HepG2 (cell line): Measurements from ENCODE around the gene ZNF488. TPM values are rescaled to one million over a fixed set of nuclear protein-coding genes. Genes with fewer than 3 reads are reported as not detected.

Experiments
- ATAC-seq: fragments of 200-7000 bp; cut with Tn5 transposase; 3 replicates; pipeline ENCODE4 v1.9.1; 2020; ENCODE audit warnings: mild to moderate bottlenecking, moderate library complexity
- BruUV-seq: library from RNA; stranded (reverse); fragments of 400-500 nt; replicated peaks from 2 replicates; lab custom pipeline; 2021; lab: Mats Ljungman, UMichigan
- CTCF ChIA-PET: fragments of 300-600 bp; formaldehyde crosslinking; extraction: SDS; loops from one replicate; lab custom pipeline; 2021; ENCODE audit warnings: low total read pairs, inconsistent platforms, low intra/inter-chr PET ratio; lab: Yijun Ruan, JAX
- POLR2A ChIA-PET: fragments of 350-600 bp; sonication (Branson Sonifier 250); formaldehyde crosslinking; loops from one replicate; lab custom pipeline; 2020; ENCODE audit warnings: antibody characterized with exemption, inconsistent platforms; lab: Yijun Ruan, JAX
- DNase-seq: peaks from one replicate; pipeline ENCODE4 v3.0.0-alpha.2; 2015; ENCODE audit warnings: low spot score
- FAIRE-seq: peaks from 3 replicates; lab custom pipeline; 2011; peaks lifted over from hg19 to GRCh38; lab: Jason Lieb, UNC
- H2AFZ ChIP-seq: one replicate; pipeline ENCODE4 v1.6.1; 2011; ENCODE audit warnings: low read length, inconsistent platforms
- H3K27ac ChIP-seq: fragments of 300-600 bp; 3 replicates; pipeline ENCODE4 v1.8.0; 2011; ENCODE audit warnings: mixed run types, mild to moderate bottlenecking, mixed read lengths, low read length, inconsistent platforms; ENCODE audit not compliant: insufficient read depth; ENCODE audit errors: extremely low read length
- H3K27me3 ChIP-seq, 2 experiments: fragments of 200-600 bp in 1 of 2; 2 replicates in 1 of 2; 3 replicates in 1 of 2; pipeline versions ENCODE4 v1.6.0 to v1.8.0; 2011; ENCODE audit warnings: low read length in 2 of 2, mild to moderate bottlenecking in 2 of 2, moderate library complexity in 2 of 2, inconsistent platforms in 1 of 2; ENCODE audit not compliant: insufficient read depth in 2 of 2, control insufficient read depth in 1 of 2
- H3K36me3 ChIP-seq, 2 experiments: fragments of 200-600 bp in 1 of 2; replicated peaks in 1 of 2; 2 replicates in 1 of 2; 3 replicates in 1 of 2; pipeline versions ENCODE4 v1.5.1 to v1.8.0; 2011; ENCODE audit warnings: low read length in 2 of 2, inconsistent platforms in 1 of 2; ENCODE audit not compliant: insufficient read depth in 2 of 2, control insufficient read depth in 1 of 2
- H3K4me1 ChIP-seq: 2 replicates; pipeline ENCODE4 v1.5.1; 2012; ENCODE audit warnings: low read length, inconsistent platforms; ENCODE audit not compliant: insufficient read depth
- H3K4me2 ChIP-seq: 2 replicates; pipeline ENCODE4 v1.6.0; 2011; ENCODE audit warnings: low read depth, low read length, inconsistent platforms
- H3K4me3 ChIP-seq, 3 experiments: fragments of 200-600 bp in 1 of 3; sonication (generic), shearing (Covaris generic) in 1 of 3; replicated peaks in 1 of 3; 2 replicates each; pipeline ENCODE4 v1.5.1; 2011 to 2016; ENCODE audit warnings: low read length in 3 of 3, inconsistent platforms in 2 of 3, low read depth in 2 of 3, mild to moderate bottlenecking in 2 of 3, control low read depth in 1 of 3, mixed read lengths in 1 of 3; ENCODE audit not compliant: insufficient read depth in 1 of 3
- H3K79me2 ChIP-seq: one replicate; pipeline ENCODE4 v1.6.1; 2011; ENCODE audit warnings: low read length, inconsistent platforms; ENCODE audit not compliant: insufficient read depth
- H3K9ac ChIP-seq: 2 replicates; pipeline ENCODE4 v1.6.0; 2011; ENCODE audit warnings: mild to moderate bottlenecking, low read depth, low read length, inconsistent platforms; ENCODE audit not compliant: insufficient read depth
- H3K9me3 ChIP-seq: 2 replicates; pipeline ENCODE4 v1.5.1; 2012; ENCODE audit warnings: mild to moderate bottlenecking, low read length
- H4K20me1 ChIP-seq: 2 replicates; pipeline ENCODE4 v1.6.0; 2011; ENCODE audit warnings: inconsistent platforms, mild to moderate bottlenecking, low read length, moderate library complexity; ENCODE audit not compliant: insufficient read depth
- DR1 ChIP-seq: sonication (generic); formaldehyde crosslinking; IDR thresholded peaks from 2 replicates; pipeline ENCODE4 v1.8.0; 2021; ENCODE audit warnings: mild to moderate bottlenecking, missing genetic modification reagents, inconsistent platforms
- EEA1 ChIP-seq: sonication (generic); formaldehyde crosslinking; IDR thresholded peaks from 2 replicates; pipeline ENCODE4 v1.5.1; 2020; ENCODE audit warnings: mild to moderate bottlenecking, missing genetic modification reagents, borderline replicate concordance
- EHMT2 ChIP-seq: fragments of 200-600 bp; sonication (generic); IDR thresholded peaks from 2 replicates; pipeline ENCODE4 v1.7.0; 2017; ENCODE audit warnings: antibody characterized with exemption, low read depth, low read length, borderline replicate concordance
- GPN1 ChIP-seq: sonication (generic); formaldehyde crosslinking; IDR thresholded peaks from 2 replicates; pipeline ENCODE4 v1.5.1; 2020; ENCODE audit warnings: missing genetic modification reagents, borderline replicate concordance
- JUN ChIP-seq: sonication (generic); formaldehyde crosslinking; IDR thresholded peaks from 2 replicates; pipeline ENCODE4 v1.4.0; 2020; ENCODE audit warnings: mild to moderate bottlenecking, missing genetic modification reagents
- NPAS2 ChIP-seq: sonication (generic); formaldehyde crosslinking; IDR thresholded peaks from 2 replicates; pipeline ENCODE4 v1.8.0; 2022; ENCODE audit warnings: mild to moderate bottlenecking, missing genetic modification reagents, borderline replicate concordance
- PHF20 ChIP-seq: sonication (generic); formaldehyde crosslinking; IDR thresholded peaks from 2 replicates; pipeline ENCODE4 v1.5.0; 2020; ENCODE audit warnings: mild to moderate bottlenecking, missing genetic modification reagents
- PHF5A ChIP-seq: IDR thresholded peaks from one replicate; pipeline ENCODE4 v1.6.1; 2018; ENCODE audit warnings: low read depth, missing genetic modification reagents; ENCODE audit not compliant: unreplicated experiment
- RBM39 ChIP-seq: fragments of 200-400 bp; formaldehyde crosslinking; IDR thresholded peaks from one replicate; pipeline ENCODE4 v1.6.1; 2018; ENCODE audit warnings: antibody characterized with exemption, mild to moderate bottlenecking, low read depth, low read length; ENCODE audit not compliant: poor library complexity, severe bottlenecking
- SALL1 ChIP-seq: sonication (generic); formaldehyde crosslinking; IDR thresholded peaks from 2 replicates; pipeline ENCODE4 v1.8.0; 2022; ENCODE audit warnings: mild to moderate bottlenecking, missing genetic modification reagents
- SP2 ChIP-seq: sonication (generic); formaldehyde crosslinking; IDR thresholded peaks from 2 replicates; pipeline ENCODE4 v1.5.1; 2020; ENCODE audit warnings: mild to moderate bottlenecking, missing genetic modification reagents
- ZFP36L1 ChIP-seq: sonication (generic); formaldehyde crosslinking; IDR thresholded peaks from 2 replicates; pipeline ENCODE4 v1.8.0; 2022; ENCODE audit warnings: mild to moderate bottlenecking, missing genetic modification reagents, moderate library complexity
- ZKSCAN1 ChIP-seq: fragments of 150-350 bp; IDR thresholded peaks from 2 replicates; pipeline ENCODE4 v1.6.1; 2014; ENCODE audit warnings: low read length
- ZNF441 ChIP-seq: sonication (generic); formaldehyde crosslinking; IDR thresholded peaks from 2 replicates; pipeline ENCODE4 v1.7.0; 2021; ENCODE audit warnings: missing genetic modification reagents, borderline replicate concordance
- ZNF672 ChIP-seq: sonication (generic); formaldehyde crosslinking; IDR thresholded peaks from 2 replicates; pipeline ENCODE4 v1.8.1; 2022; ENCODE audit warnings: missing genetic modification reagents
- ZNF891 ChIP-seq: sonication (generic); formaldehyde crosslinking; IDR thresholded peaks from 2 replicates; pipeline ENCODE4 v1.5.0; 2020; ENCODE audit warnings: mild to moderate bottlenecking, missing genetic modification reagents
- ZSCAN25 ChIP-seq: sonication (generic); formaldehyde crosslinking; IDR thresholded peaks from 2 replicates; pipeline ENCODE4 v1.8.0; 2022; ENCODE audit warnings: mild to moderate bottlenecking, missing genetic modification reagents
- WGBS: methylation state at CpG from one replicate; pipeline ENCODE4 v1.1.6; 2017; ENCODE audit warnings: low lambda C conversion rate; 5-methylcytosine and 5-hydroxymethylcytosine counted together
- in situ Hi-C: cut with HindIII; loops from 2 replicates; pipeline ENCODE4 v1.10.0; 2017; ENCODE audit warnings: low pct_unique_long_range_greater_than_20kb; ENCODE audit not compliant: extremely low pct_ligation_motif_present
- intact Hi-C: fragments of 100-400 bp; cut with micrococcal nuclease; formaldehyde crosslinking; loops from one replicate; pipeline ENCODE4 v1.10.0; 2022; ENCODE audit not compliant: unreplicated experiment
- polyA plus RNA-seq, 8 experiments: library from polyadenylated mRNA; depleted of rRNA in 3 of 8; stranded (reverse) in 7 of 8; unstranded in 1 of 8; fragments of >200 nt; fragmentation: Illumina TruSeq in 4 of 8; extraction: Trizol in 4 of 8; gene quantifications; 2 replicates each; pipeline versions ENCODE4 v1.2.1 to v1.2.3, GENCODE V29; 2011 to 2016; ENCODE audit warnings: low read depth in 4 of 8, missing spikeins in 1 of 8, mixed read lengths in 1 of 8; ENCODE audit not compliant: insufficient read depth in 1 of 8
- total RNA-seq, 5 experiments: library from RNA; depleted of rRNA; stranded (reverse); fragments of >200 nt; fragmentation: Illumina TruSeq; extraction: Trizol; gene quantifications; 2 replicates each; pipeline ENCODE4 v1.2.3, GENCODE V29; 2016; ENCODE audit warnings: low read depth in 1 of 5
- TF ChIP-seq, protein P1 (sequence below): sonication (generic); formaldehyde crosslinking; IDR thresholded peaks from 2 replicates; pipeline ENCODE4 v1.8.0; 2022; ENCODE audit warnings: low read depth, missing genetic modification reagents
- TF ChIP-seq, protein P2 (sequence below): IDR thresholded peaks from 2 replicates; pipeline ENCODE4 v1.6.1; 2016; ENCODE audit warnings: low read depth, missing genetic modification reagents, missing compliant biosample characterization

Gene ZNF488
- total and polyA plus RNA-seq, 2 of the 13 experiments (the other 11 are each of a cell fraction or from before 2014, with no cell fraction given), result 0.13 to 0.15 TPM

DNA sequence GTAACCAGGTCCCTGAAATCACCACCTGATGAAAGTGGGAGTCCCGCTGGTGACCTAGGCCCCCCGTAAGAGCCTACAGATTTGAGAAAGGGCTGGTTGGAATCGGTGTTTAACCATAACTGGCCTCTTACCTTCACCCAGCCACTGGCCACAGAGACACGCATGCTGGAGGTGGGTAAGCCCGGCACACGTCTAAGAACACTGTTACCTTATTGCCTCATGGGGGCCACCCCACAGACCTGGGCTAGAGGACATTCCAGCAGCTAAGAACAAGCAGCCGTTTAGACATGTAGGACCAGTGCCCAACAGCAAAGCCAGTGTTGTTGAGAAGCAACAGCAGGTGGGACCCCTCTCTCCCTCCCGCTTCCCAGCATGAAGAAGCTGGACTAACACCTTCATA, 64.3 kb downstream of the ZNF488 start:
- no peak for DNase-seq
- no peak overlapping the region for H3K27ac ChIP-seq
- H3K27me3 ChIP-seq, result peaks cover 0 to 8% of the 10 kb centered on the region in 2 experiments; a peak in 2 of 5 replicates
- in situ Hi-C loops, result no loop called here
- WGBS, result 17% methylated on average over 3 of the region's 8 CpGs
- TF ChIP-seq GPN1 (CRISPR knock-in tag), result no peak
- no peak for TF ChIP-seq ZSCAN25 (CRISPR knock-in tag)
- no peak for TF ChIP-seq ZNF441
- no peak for TF ChIP-seq ZNF672 (CRISPR knock-in tag)
- no peak for TF ChIP-seq ZFP36L1 (CRISPR knock-in tag)
- TF ChIP-seq EEA1 (CRISPR knock-in tag), result no peak
- no peak for TF ChIP-seq EHMT2
- TF ChIP-seq, protein P1, sequence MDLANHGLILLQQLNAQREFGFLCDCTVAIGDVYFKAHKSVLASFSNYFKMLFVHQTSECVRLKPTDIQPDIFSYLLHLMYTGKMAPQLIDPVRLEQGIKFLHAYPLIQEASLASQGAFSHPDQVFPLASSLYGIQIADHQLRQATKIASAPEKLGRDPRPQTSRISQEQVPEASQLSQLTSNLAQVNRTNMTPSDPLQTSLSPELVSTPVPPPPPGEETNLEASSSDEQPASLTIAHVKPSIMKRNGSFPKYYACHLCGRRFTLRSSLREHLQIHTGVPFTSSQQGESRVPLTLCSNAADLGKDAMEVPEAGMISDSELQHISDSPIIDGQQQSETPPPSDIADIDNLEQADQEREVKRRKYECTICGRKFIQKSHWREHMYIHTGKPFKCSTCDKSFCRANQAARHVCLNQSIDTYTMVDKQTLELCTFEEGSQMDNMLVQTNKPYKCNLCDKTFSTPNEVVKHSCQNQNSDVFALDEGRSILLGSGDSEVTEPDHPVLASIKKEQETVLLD (CRISPR knock-in tag), result no peak
- TF ChIP-seq PHF5A (CRISPR knock-in tag), result no peak
- TF ChIP-seq, protein P2, sequence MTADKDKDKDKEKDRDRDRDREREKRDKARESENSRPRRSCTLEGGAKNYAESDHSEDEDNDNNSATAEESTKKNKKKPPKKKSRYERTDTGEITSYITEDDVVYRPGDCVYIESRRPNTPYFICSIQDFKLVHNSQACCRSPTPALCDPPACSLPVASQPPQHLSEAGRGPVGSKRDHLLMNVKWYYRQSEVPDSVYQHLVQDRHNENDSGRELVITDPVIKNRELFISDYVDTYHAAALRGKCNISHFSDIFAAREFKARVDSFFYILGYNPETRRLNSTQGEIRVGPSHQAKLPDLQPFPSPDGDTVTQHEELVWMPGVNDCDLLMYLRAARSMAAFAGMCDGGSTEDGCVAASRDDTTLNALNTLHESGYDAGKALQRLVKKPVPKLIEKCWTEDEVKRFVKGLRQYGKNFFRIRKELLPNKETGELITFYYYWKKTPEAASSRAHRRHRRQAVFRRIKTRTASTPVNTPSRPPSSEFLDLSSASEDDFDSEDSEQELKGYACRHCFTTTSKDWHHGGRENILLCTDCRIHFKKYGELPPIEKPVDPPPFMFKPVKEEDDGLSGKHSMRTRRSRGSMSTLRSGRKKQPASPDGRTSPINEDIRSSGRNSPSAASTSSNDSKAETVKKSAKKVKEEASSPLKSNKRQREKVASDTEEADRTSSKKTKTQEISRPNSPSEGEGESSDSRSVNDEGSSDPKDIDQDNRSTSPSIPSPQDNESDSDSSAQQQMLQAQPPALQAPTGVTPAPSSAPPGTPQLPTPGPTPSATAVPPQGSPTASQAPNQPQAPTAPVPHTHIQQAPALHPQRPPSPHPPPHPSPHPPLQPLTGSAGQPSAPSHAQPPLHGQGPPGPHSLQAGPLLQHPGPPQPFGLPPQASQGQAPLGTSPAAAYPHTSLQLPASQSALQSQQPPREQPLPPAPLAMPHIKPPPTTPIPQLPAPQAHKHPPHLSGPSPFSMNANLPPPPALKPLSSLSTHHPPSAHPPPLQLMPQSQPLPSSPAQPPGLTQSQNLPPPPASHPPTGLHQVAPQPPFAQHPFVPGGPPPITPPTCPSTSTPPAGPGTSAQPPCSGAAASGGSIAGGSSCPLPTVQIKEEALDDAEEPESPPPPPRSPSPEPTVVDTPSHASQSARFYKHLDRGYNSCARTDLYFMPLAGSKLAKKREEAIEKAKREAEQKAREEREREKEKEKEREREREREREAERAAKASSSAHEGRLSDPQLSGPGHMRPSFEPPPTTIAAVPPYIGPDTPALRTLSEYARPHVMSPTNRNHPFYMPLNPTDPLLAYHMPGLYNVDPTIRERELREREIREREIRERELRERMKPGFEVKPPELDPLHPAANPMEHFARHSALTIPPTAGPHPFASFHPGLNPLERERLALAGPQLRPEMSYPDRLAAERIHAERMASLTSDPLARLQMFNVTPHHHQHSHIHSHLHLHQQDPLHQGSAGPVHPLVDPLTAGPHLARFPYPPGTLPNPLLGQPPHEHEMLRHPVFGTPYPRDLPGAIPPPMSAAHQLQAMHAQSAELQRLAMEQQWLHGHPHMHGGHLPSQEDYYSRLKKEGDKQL (CRISPR knock-in tag), result no peak
- no peak for TF ChIP-seq JUN (CRISPR knock-in tag)
- TF ChIP-seq PHF20, result no peak
- no peak for TF ChIP-seq SALL1
- no peak for TF ChIP-seq DR1
- no peak for TF ChIP-seq ZNF891
- TF ChIP-seq SP2 (CRISPR knock-in tag), result no peak
- no peak for TF ChIP-seq RBM39
- TF ChIP-seq NPAS2 (CRISPR knock-in tag), result no peak
- no peak for TF ChIP-seq ZKSCAN1
- no peaks in the 10 kb centered on the region for H3K36me3 ChIP-seq
- ChIA-PET CTCF (no interaction called here), POLR2A (no interaction called here)
- H2AFZ ChIP-seq, result no peak overlapping the region
- ATAC-seq, result no peak
- no peaks in the 10 kb centered on the region for H3K79me2 ChIP-seq
- FAIRE-seq, result no peak
- BruUV-seq, result no TSS peak
- no peak overlapping the region for H3K4me3 ChIP-seq
- intact Hi-C loops, result no loop called here
- no peaks in the 10 kb centered on the region for H3K4me1 ChIP-seq
- no peaks in the 10 kb centered on the region for H3K9me3 ChIP-seq
- no peaks in the 10 kb centered on the region for H4K20me1 ChIP-seq
- no peak overlapping the region for H3K9ac ChIP-seq
- no peak overlapping the region for H3K4me2 ChIP-seq
